Loucy (cell line): ENCODE measurements around the gene CALN1.

Experiments used
- H2AFZ ChIP-seq: fragments of 200-600 bp; sonication (generic); 2 replicates; pipeline ENCODE4 v1.6.0; 2016; ENCODE audit warnings: antibody characterized with exemption, mild to moderate bottlenecking, low read length, moderate library complexity
- H3F3A ChIP-seq: fragments of 200-600 bp; 2 replicates; pipeline ENCODE4 v1.6.0; 2016; ENCODE audit warnings: antibody characterized with exemption, low read depth, mild to moderate bottlenecking
- H3K27me3 ChIP-seq: fragments of 200-600 bp; sonication (generic); 2 replicates; pipeline ENCODE4 v1.6.1; 2014; ENCODE audit warnings: low read length, mild to moderate bottlenecking; ENCODE audit not compliant: insufficient read depth, poor library complexity, severe bottlenecking
- H3K36me3 ChIP-seq: fragments of 200-600 bp; sonication (generic); 2 replicates; pipeline ENCODE4 v1.6.1; 2016; ENCODE audit warnings: low read length; ENCODE audit not compliant: insufficient read depth
- H3K4me1 ChIP-seq: fragments of 200-600 bp; sonication (generic); 2 replicates; pipeline ENCODE4 v1.5.1; 2014; ENCODE audit warnings: low read length, mild to moderate bottlenecking; ENCODE audit not compliant: insufficient read depth, poor library complexity, severe bottlenecking
- H3K4me2 ChIP-seq: fragments of 200-600 bp; sonication (generic); 2 replicates; pipeline ENCODE4 v1.6.0; 2014; ENCODE audit warnings: antibody characterized with exemption, low read length, low read depth, mild to moderate bottlenecking; ENCODE audit not compliant: poor library complexity, severe bottlenecking
- H3K4me3 ChIP-seq: fragments of 200-600 bp; sonication (generic); 2 replicates; pipeline ENCODE4 v1.5.1; 2014; ENCODE audit warnings: low read length, mild to moderate bottlenecking, mixed read lengths; ENCODE audit not compliant: poor library complexity, severe bottlenecking
- H3K79me2 ChIP-seq: fragments of 200-600 bp; sonication (generic); 2 replicates; pipeline ENCODE4 v1.6.1; 2014; ENCODE audit warnings: low read length; ENCODE audit not compliant: insufficient read depth
- H3K9ac ChIP-seq: fragments of 200-600 bp; sonication (generic); 2 replicates; pipeline ENCODE4 v1.6.0; 2014; ENCODE audit warnings: mild to moderate bottlenecking, low read depth, low read length, moderate library complexity; ENCODE audit not compliant: poor library complexity, severe bottlenecking
- H3K9me2 ChIP-seq: fragments of 200-600 bp; sonication (generic); replicated peaks from 2 replicates; pipeline ENCODE4 v1.6.1; 2016; ENCODE audit warnings: low read depth, low read length, mixed read lengths
- H3K9me3 ChIP-seq: fragments of 200-600 bp; sonication (generic); 2 replicates; pipeline ENCODE4 v1.6.1; 2014; ENCODE audit warnings: mild to moderate bottlenecking, antibody characterized with exemption, low read length, low read depth; ENCODE audit not compliant: insufficient read depth
- H4K20me1 ChIP-seq: fragments of 200-600 bp; sonication (generic); 2 replicates; pipeline ENCODE4 v1.6.0; 2014; ENCODE audit warnings: antibody characterized with exemption, low read length, mild to moderate bottlenecking; ENCODE audit not compliant: insufficient read depth, poor library complexity, severe bottlenecking
- EZH2phosphoT487 ChIP-seq: fragments of 200-600 bp; IDR thresholded peaks from 2 replicates; pipeline ENCODE4 v1.6.1; 2018; ENCODE audit warnings: antibody characterized with exemption, mild to moderate bottlenecking, moderate library complexity, borderline replicate concordance
- TF ChIP-seq, protein P1 (sequence below): fragments of 200-600 bp; sonication (generic); conservative IDR thresholded peaks from 2 replicates; pipeline ENCODE4 v1.5.1; 2014; ENCODE audit warnings: mild to moderate bottlenecking, antibody characterized with exemption, low read length

The CALN1 gene

DNA sequence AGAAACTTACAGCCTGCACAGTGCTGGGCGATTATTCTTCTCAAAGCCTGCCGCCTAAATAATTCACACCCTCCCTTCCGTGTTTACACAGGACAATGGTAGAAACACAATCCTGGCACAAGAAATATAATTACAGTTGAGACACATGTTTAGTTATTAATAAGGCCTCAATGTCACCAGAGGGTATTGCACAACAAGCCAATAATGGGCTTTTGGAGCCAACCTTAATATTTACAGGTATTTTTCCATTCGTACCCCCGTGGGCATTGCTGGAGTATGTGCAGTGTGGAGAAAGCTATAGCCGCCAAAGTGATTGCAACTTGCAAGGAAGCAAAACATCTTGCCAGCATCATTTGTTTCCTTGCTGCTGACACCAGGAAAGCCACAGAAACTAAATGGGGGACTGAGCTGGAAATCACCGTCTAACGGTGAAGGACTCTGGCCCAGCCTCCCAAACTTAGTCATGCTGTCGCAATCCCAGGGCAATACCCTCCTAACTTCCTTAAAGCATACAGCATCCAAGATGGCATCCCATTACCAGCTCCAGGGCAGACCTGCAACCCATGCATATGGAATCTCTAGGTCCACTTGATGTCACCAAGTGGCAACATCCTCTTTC, 8.6 kb downstream of the CALN1 start:
- Histone ChIP-seq H3K9me3 (peaks cover 4% of the 10 kb centered on the region; the same call in 1 of the 2 replicates), H3K36me3 (no peaks in the 10 kb centered on the region), H4K20me1 (no peaks in the 10 kb centered on the region), H3K27me3 (no peaks in the 10 kb centered on the region), H3K4me3 (no peak overlapping the region), H3K4me2 (no peak overlapping the region), H3F3A (no peaks in the 10 kb centered on the region), H2AFZ (no peak overlapping the region), H3K9me2 (no peaks in the 10 kb centered on the region), H3K79me2 (no peaks in the 10 kb centered on the region), H3K9ac (no peak overlapping the region), H3K4me1 (no peaks in the 10 kb centered on the region)
- TF ChIP-seq EZH2phosphoT487, result no peak
- TF ChIP-seq, protein P1, sequence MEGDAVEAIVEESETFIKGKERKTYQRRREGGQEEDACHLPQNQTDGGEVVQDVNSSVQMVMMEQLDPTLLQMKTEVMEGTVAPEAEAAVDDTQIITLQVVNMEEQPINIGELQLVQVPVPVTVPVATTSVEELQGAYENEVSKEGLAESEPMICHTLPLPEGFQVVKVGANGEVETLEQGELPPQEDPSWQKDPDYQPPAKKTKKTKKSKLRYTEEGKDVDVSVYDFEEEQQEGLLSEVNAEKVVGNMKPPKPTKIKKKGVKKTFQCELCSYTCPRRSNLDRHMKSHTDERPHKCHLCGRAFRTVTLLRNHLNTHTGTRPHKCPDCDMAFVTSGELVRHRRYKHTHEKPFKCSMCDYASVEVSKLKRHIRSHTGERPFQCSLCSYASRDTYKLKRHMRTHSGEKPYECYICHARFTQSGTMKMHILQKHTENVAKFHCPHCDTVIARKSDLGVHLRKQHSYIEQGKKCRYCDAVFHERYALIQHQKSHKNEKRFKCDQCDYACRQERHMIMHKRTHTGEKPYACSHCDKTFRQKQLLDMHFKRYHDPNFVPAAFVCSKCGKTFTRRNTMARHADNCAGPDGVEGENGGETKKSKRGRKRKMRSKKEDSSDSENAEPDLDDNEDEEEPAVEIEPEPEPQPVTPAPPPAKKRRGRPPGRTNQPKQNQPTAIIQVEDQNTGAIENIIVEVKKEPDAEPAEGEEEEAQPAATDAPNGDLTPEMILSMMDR, result no peak

DNA sequence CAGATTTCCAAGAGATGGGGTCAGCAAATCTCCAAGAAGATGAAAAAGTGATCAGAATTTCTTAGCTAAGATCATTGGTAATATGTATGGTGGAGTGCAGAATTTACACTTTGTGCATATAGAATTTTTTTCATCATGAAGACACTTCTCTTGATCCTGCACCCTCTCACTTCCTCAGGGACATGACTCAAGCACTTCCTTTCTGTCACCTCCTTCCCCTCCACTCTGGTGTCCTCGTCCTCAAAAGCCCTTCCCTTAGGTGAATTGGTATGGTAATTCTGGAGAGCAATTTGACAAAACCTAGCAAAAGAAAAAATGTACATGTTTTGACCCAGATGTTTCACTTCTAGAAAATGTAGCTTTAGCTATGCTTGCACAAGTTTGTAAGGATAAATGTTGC, 18.1 kb downstream of the CALN1 start:
- Histone ChIP-seq H3K9me2 (no peaks in the 10 kb centered on the region), H3K9me3 (no peaks in the 10 kb centered on the region), H3K9ac (no peak overlapping the region), H2AFZ (no peak overlapping the region), H3K79me2 (no peaks in the 10 kb centered on the region), H3F3A (no peaks in the 10 kb centered on the region), H3K36me3 (no peaks in the 10 kb centered on the region), H4K20me1 (no peaks in the 10 kb centered on the region), H3K4me2 (no peak overlapping the region), H3K4me1 (no peaks in the 10 kb centered on the region), H3K4me3 (no peak overlapping the region), H3K27me3 (no peaks in the 10 kb centered on the region)
- TF ChIP-seq, protein P1, result no peak
- TF ChIP-seq EZH2phosphoT487, result no peak

DNA sequence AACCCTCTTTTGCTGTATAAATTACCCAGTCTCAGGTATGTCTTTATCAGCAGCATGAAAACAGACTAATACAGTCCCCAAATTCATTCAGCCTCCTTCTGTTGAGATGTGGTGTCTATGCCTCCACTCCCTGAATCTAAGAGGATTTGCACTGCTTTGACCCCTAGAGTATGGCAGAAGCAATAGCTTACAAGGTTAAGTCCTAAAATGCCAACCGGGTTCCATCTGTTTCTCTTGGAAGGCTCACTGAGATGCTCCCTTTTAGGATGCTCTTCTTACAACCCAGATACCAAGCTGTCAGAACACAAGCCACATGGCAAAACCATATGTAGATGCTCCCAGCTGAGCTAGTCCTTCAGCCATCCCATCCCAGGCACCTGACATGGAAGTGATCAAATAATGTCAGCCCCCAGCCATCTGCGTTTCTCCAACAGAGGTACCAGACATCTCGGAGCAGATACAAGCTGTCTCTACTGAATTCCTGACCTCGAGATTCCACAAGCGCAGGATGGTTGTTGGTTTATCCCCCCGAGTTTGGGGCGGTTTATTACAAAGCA, 20.2 kb downstream of the CALN1 start:
- H3K9ac ChIP-seq, result no peak overlapping the region
- TF ChIP-seq, protein P1, result no peak
- no peak for TF ChIP-seq EZH2phosphoT487
- no peak overlapping the region for H3K4me3 ChIP-seq
- no peaks in the 10 kb centered on the region for H3K9me2 ChIP-seq
- no peak overlapping the region for H3K4me2 ChIP-seq
- no peaks in the 10 kb centered on the region for H3K27me3 ChIP-seq
- no peaks in the 10 kb centered on the region for H3K36me3 ChIP-seq
- H3K4me1 ChIP-seq, result no peaks in the 10 kb centered on the region
- 0 out of 2 replicates have a peak, but pooled peaks cover 4% of the 10 kb centered on the region for H3K9me3 ChIP-seq
- no peaks in the 10 kb centered on the region for H3F3A ChIP-seq
- no peaks in the 10 kb centered on the region for H4K20me1 ChIP-seq
- H3K79me2 ChIP-seq, result no peaks in the 10 kb centered on the region
- no peak overlapping the region for H2AFZ ChIP-seq
